ENCODE data around the gene PARG. TPM values are rescaled to one million over a fixed set of nuclear protein-coding genes. Genes with fewer than 3 reads are reported as not detected.
A peak's percentile ranks its signal among the peaks of the same experiment; 100 is the strongest.

PARG gene
- total and polyA plus RNA-seq, 9 of the 15 experiments (the other 6 are each of a cell fraction or from before 2014, with no cell fraction given) = 8.5 to 49.9 (median 28.8) TPM

DNA sequence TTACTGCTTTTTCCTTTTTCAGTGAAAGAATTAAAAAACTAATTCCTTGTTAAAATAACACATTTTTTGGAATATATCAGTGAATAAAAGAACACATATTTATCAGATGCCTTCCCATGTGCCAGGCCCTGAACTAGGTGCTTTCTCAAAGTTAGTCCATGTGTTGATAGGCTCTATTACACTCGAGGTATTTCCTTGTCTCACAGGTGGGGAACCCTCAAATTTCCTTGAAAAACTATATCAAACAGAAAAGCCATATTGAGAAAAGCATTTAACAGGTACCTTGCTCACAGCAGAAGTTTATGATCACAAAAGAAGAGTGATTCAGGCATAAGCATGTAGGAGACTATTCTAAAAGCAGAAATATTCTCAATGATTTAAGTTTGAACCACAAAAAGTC, 104.1 kb downstream of the PARG start:
- no peaks in the 10 kb centered on the region for H3K4me1 ChIP-seq (replicated peaks in 1 of 2; ENCODE audit: control insufficient read depth in 2 of 2, insufficient read depth in 2 of 2, low read length in 2 of 2)
- H3K4me3 ChIP-seq = no peak overlapping the region
- H3K27me3 ChIP-seq (ENCODE audit: control insufficient read depth in 2 of 2, insufficient read depth in 2 of 2, low read length in 2 of 2) = no peaks in the 10 kb centered on the region
- no peak overlapping the region for H3K27ac ChIP-seq (ENCODE audit: extremely low read depth, low read depth, low read length)
- intact Hi-C loops (cut with micrococcal nuclease) (no loop called here), in situ Hi-C loops (cut with MboI) (no loop called here)
- TF ChIP-seq, protein P1, sequence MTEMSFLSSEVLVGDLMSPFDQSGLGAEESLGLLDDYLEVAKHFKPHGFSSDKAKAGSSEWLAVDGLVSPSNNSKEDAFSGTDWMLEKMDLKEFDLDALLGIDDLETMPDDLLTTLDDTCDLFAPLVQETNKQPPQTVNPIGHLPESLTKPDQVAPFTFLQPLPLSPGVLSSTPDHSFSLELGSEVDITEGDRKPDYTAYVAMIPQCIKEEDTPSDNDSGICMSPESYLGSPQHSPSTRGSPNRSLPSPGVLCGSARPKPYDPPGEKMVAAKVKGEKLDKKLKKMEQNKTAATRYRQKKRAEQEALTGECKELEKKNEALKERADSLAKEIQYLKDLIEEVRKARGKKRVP (CRISPR knock-in tag; IDR thresholded peaks at IDR 0.05) = no peak
- TF ChIP-seq CHD1 (IDR thresholded peaks at IDR 0.05; ENCODE audit: low read length) (no peak), ZNF583 (CRISPR knock-in tag; IDR thresholded peaks at IDR 0.05) (no peak), ARID2 (IDR thresholded peaks at IDR 0.05) (no peak), KDM5B (IDR thresholded peaks at IDR 0.05; ENCODE audit: insufficient replicate concordance, low read depth, low read length) (no peak), MIER1 (IDR thresholded peaks at IDR 0.05; ENCODE audit: low read depth) (no peak), GABPB1 (CRISPR knock-in tag; IDR thresholded peaks at IDR 0.05) (no peak), SAFB2 (IDR thresholded peaks at IDR 0.05; ENCODE audit: borderline replicate concordance, low read depth, low read length, severe bottlenecking) (no peak), HDGF (IDR thresholded peaks at IDR 0.05) (no peak), NFYB (IDR thresholded peaks at IDR 0.05; ENCODE audit: extremely low read depth, insufficient read length) (no peak), EGR1 (conservative IDR thresholded peaks at IDR 0.05) (no peak), MAFK (IDR thresholded peaks at IDR 0.05; ENCODE audit: low read length) (no peak), EZH2 (IDR thresholded peaks at IDR 0.05; ENCODE audit: borderline replicate concordance, low read depth, low read length) (no peak)
- H3K9me1 ChIP-seq (ENCODE audit: control insufficient read depth, insufficient read depth, low read length) = no peaks in the 10 kb centered on the region
- no peak overlapping the region for H3K4me2 ChIP-seq (ENCODE audit: insufficient read depth, low read length)
- WGBS (ENCODE audit: insufficient coverage, low coverage, missing lambda C conversion rate) = 36% methylated on average over 1 of the region's 1 CpG
- BruUV-seq (replicated peaks) = no TSS peak
- no peaks in the 10 kb centered on the region for H4K20me1 ChIP-seq (replicated peaks; ENCODE audit: control insufficient read depth, insufficient read depth, low read length)
- no peak for ATAC-seq
- no peaks in the 10 kb centered on the region for H3K9me3 ChIP-seq (replicated peaks; ENCODE audit: control insufficient read depth, insufficient read depth, low read depth, low read length)
- no peak overlapping the region for H3K9ac ChIP-seq (ENCODE audit: insufficient read depth in 1 of 2, low read depth in 2 of 2, low read length in 2 of 2)
- ChIA-PET POLR2A (no interaction called here), CTCF (ENCODE audit: low intra/inter-chr PET ratio) (no interaction called here)
- H3K79me2 ChIP-seq (ENCODE audit: control insufficient read depth, insufficient read depth, low read length) = no peaks in the 10 kb centered on the region
- peak; percentile 6 for FAIRE-seq
- no peak for DNase-seq (ENCODE audit: extremely low read depth in 1 of 4, low spot score in 3 of 4)
- peaks cover 56% of the 10 kb centered on the region; the same call in 2 of the 3 replicates for H3K36me3 ChIP-seq (ENCODE audit: control insufficient read depth, insufficient read depth, low read length)
- H2AFZ ChIP-seq (ENCODE audit: low read depth, low read length) = no peak overlapping the region

All from K562 (cell line).